ENCODE measurements around the gene HSP90B1. TPM values are rescaled to one million over a fixed set of nuclear protein-coding genes. Genes with fewer than 3 reads are reported as not detected.
A peak's percentile ranks its signal among the peaks of the same experiment; 100 is the strongest.

Gene HSP90B1
- total RNA-seq, 3 donors from 2014 or later (not counting 1 experiment from before 2014, with no cell fraction given): 282 to 390 (median 389) TPM

DNA sequence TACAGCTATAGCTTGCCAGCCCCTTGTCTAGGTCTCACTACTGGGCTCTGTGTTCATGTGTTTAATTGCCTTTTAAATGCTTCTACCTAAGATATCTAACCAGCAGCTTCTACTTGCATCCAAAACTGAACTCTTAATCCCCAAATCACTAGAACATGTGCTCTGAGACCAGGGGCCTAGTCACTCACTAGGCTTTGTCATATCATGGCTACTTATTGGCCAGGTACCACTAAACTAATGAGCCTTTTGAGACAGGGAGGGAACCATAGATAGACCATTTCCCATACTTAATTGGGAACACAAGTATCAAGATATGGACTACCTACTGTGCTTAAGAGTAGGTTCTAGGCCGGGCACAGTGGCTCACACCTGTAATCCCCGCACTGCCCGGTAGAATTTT, 6.5 kb downstream of the HSP90B1 start:
- ATAC-seq (peak in 1 of 3 donors; percentile 14), DNase-seq (no peak)
- Mint-ChIP-seq H3K4me3 (no peak overlapping the region), H3K9me3 (no peaks in the 10 kb centered on the region), H3K4me1 (peaks cover 34 to 38% of the 10 kb centered on the region in 2 donors), H3K27me3 (ENCODE audit: low read depth in 2 of 2) (no peaks in the 10 kb centered on the region), H3K36me3 (peaks cover 24% of the 10 kb centered on the region), H3K27ac (no peak overlapping the region)
- H3K4me3 ChIP-seq (ENCODE audit: low read length): no peak overlapping the region
- intact Hi-C loops (cut with micrococcal nuclease): no loop called here
- no peak overlapping the region for H3K27ac ChIP-seq (ENCODE audit: low read length)
- H3K27me3 ChIP-seq (ENCODE audit: control insufficient read depth, insufficient read depth, low read length): no peaks in the 10 kb centered on the region
- TF ChIP-seq CTCF (IDR thresholded peaks at IDR 0.05): no peak
- H3K4me1 ChIP-seq (ENCODE audit: control insufficient read depth, insufficient read depth, low read length): peaks cover 3% of the 10 kb centered on the region
- H3K36me3 ChIP-seq (ENCODE audit: control insufficient read depth, insufficient read depth, low read length): peaks cover 93% of the 10 kb centered on the region
- WGBS (ENCODE audit: insufficient coverage): 100% methylated on average over 1 of the region's 3 CpGs
- no peaks in the 10 kb centered on the region for H3K9me3 ChIP-seq (ENCODE audit: control insufficient read depth, insufficient read depth, low read length)

GRCh38 chr12:103944964-103945363, 14.8 kb downstream of the HSP90B1 start:
- no peak for ATAC-seq
- Histone ChIP-seq H3K27ac (ENCODE audit: low read length) (no peak overlapping the region), H3K9me3 (ENCODE audit: control insufficient read depth, insufficient read depth, low read length) (no peaks in the 10 kb centered on the region), H3K27me3 (ENCODE audit: control insufficient read depth, insufficient read depth, low read length) (no peaks in the 10 kb centered on the region), H3K4me1 (ENCODE audit: control insufficient read depth, insufficient read depth, low read length) (no peaks in the 10 kb centered on the region), H3K36me3 (ENCODE audit: control insufficient read depth, insufficient read depth, low read length) (peaks cover 89% of the 10 kb centered on the region), H3K4me3 (ENCODE audit: low read length) (no peak overlapping the region)
- Mint-ChIP-seq H3K4me1 (peaks cover 9 to 11% of the 10 kb centered on the region in 2 donors), H3K4me3 (no peak overlapping the region), H3K36me3 (peaks cover 63% of the 10 kb centered on the region), H3K27me3 (ENCODE audit: low read depth in 2 of 2) (no peaks in the 10 kb centered on the region), H3K27ac (peak overlapping the region; percentile 13 to 73), H3K9me3 (no peaks in the 10 kb centered on the region)
- no peak for TF ChIP-seq CTCF (IDR thresholded peaks at IDR 0.05)
- intact Hi-C loops (cut with micrococcal nuclease): no loop called here
- WGBS (ENCODE audit: insufficient coverage): 79% methylated on average over 3 of the region's 3 CpGs
- no peak for DNase-seq

- Mint-ChIP-seq H3K9me3 (no peaks in the 10 kb centered on the region), H3K4me3 (no peak overlapping the region), H3K4me1 (peaks cover 4 to 12% of the 10 kb centered on the region in 2 donors), H3K27me3 (ENCODE audit: low read depth in 2 of 2) (no peaks in the 10 kb centered on the region), H3K27ac (peak overlapping the region; percentile 25 to 69), H3K36me3 (peaks cover 35% of the 10 kb centered on the region)
- intact Hi-C loops (cut with micrococcal nuclease): no loop called here
- Histone ChIP-seq H3K9me3 (ENCODE audit: control insufficient read depth, insufficient read depth, low read length) (no peaks in the 10 kb centered on the region), H3K4me3 (ENCODE audit: low read length) (no peak overlapping the region), H3K36me3 (ENCODE audit: control insufficient read depth, insufficient read depth, low read length) (peaks cover 89% of the 10 kb centered on the region), H3K27me3 (ENCODE audit: control insufficient read depth, insufficient read depth, low read length) (no peaks in the 10 kb centered on the region), H3K4me1 (ENCODE audit: control insufficient read depth, insufficient read depth, low read length) (no peaks in the 10 kb centered on the region), H3K27ac (ENCODE audit: low read length) (no peak overlapping the region)
- TF ChIP-seq CTCF (IDR thresholded peaks at IDR 0.05): no peak
- ATAC-seq (no peak), DNase-seq (no peak)
- 90% methylated on average over 7 of the region's 7 CpGs for WGBS (ENCODE audit: insufficient coverage)
These were observed 17.8 kb downstream of the HSP90B1 start for GRCh38 chr12:103947871-103948555.
